Mucosa of rectum (tissue), 2 donors: ENCODE data around the gene METTL13.

Experiments
- H3K27ac ChIP-seq, 2 donors: one replicate each; pipeline ENCODE4 v1.7.0; 2013; ENCODE audit warnings: inconsistent platforms in 2 of 2, low read depth in 2 of 2, low read length in 2 of 2
- H3K27me3 ChIP-seq, 2 donors: one replicate each; pipeline ENCODE4 v1.7.0; 2013; ENCODE audit warnings: low read length in 2 of 2; ENCODE audit not compliant: control insufficient read depth in 2 of 2, insufficient read depth in 2 of 2
- H3K36me3 ChIP-seq, 2 donors: one replicate each; pipeline ENCODE4 v1.7.0; 2013; ENCODE audit warnings: low read length in 2 of 2; ENCODE audit not compliant: control insufficient read depth in 2 of 2, insufficient read depth in 2 of 2
- H3K4me1 ChIP-seq, 2 donors: one replicate each; pipeline ENCODE4 v1.7.0; 2013; ENCODE audit warnings: low read length in 2 of 2, mild to moderate bottlenecking in 1 of 2; ENCODE audit not compliant: control insufficient read depth in 2 of 2, insufficient read depth in 2 of 2
- H3K4me3 ChIP-seq, 2 donors: one replicate each; pipeline ENCODE4 v1.7.0; 2013; ENCODE audit warnings: low read length in 2 of 2
- H3K9ac ChIP-seq, 2 donors: one replicate each; pipeline ENCODE4 v1.7.0; 2013; ENCODE audit warnings: low read length in 2 of 2, low read depth in 1 of 2, mild to moderate bottlenecking in 1 of 2
- H3K9me3 ChIP-seq, 2 donors: one replicate each; pipeline ENCODE4 v1.7.0; 2013; ENCODE audit warnings: low read length in 2 of 2; ENCODE audit not compliant: control insufficient read depth in 2 of 2
- donor health status: healthy.
- donor health status: Normal muscosa, but diverticular disease.

Gene METTL13

DNA sequence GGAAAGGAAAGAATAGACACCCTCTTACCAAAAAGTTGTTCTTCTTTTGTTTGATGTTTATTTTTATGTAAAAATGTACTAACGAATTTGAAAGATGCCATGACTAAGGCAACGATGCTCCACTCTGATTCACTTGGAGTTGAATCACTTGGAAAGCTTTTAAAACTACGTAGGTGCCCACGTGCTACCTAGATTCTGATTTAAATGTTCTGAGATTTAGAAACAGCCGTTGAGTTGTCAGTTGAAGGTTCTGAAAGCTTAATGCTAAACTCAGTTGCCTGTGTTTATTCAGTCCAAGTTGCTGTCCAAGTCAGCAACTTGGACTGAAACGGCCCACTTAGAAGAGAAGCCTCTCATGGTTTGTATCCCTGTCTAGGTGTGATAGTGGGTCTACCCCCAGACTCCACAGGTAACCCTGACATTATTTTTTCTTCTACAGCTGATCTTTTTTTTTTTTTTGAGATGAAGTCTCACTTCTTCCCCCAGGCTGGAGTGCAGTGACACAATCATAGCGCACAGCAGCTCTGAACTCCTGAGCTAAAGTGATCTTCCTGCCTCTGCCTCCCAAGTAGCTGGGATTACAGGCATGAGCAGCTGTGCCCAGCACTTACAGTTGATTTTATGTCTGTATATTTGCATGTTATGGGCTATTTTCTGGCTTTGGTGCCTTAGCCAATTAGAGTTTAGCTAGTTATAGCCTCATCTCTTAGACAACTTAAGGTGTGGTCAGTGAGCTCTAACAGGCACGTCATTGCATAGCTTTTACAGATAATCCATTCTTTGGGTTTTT is 38.2 kb upstream of the METTL13 start:
- H3K4me1 ChIP-seq = peaks cover 9 to 16% of the 10 kb centered on the region in 2 donors
- H3K9me3 ChIP-seq = no peaks in the 10 kb centered on the region
- H3K27ac ChIP-seq = peak overlapping the region; percentile 97
- H3K36me3 ChIP-seq = no peaks in the 10 kb centered on the region
- H3K4me3 ChIP-seq = peak overlapping the region; percentile 94 to 98
- H3K27me3 ChIP-seq = no peaks in the 10 kb centered on the region
- peak overlapping the region; percentile 96 for H3K9ac ChIP-seq

DNA sequence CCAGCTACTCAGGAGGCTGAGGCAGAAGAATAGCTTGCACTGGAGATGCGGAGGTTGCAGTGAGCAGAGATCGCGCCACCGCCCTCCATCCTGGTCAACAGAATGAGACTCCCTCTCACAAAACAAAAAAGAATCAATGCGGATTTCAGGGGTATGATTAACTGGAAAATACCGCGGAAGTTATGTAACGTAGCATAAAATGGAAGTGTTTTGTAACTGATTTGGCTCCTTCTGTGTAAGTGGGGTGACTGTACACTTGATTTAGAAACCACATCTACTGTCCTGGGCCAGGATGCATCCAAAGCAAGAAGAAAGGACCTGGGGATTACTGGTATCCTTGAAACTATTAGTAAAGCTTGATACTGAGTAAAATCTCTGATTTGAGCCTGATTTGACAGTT is 36.5 kb upstream of the METTL13 start:
- Histone ChIP-seq H3K27ac (no peak overlapping the region), H3K36me3 (no peaks in the 10 kb centered on the region), H3K9me3 (no peaks in the 10 kb centered on the region)

DNA sequence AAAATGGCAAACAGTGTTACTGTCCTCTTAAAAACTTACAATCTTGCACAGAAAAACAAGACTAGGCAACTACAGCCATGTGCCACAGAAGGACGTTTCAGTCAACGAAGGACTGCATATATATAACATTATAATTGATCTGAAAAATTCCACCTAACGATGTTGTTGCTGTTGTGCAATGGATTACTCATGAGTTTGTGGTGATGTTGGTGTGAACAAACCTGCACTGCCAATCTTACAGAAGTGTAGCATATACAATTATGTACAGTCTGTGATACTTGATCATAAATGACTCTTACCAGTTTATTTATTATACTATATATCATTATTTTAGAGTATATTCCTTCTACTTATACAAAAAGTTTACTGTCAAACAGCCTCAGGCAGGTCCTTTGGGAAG is 32.8 kb upstream of the METTL13 start:
- Histone ChIP-seq H3K4me1 (peaks cover under 1 to 2% of the 10 kb centered on the region in 2 donors), H3K27ac (no peak overlapping the region), H3K9ac (no peak overlapping the region), H3K27me3 (no peaks in the 10 kb centered on the region), H3K36me3 (no peaks in the 10 kb centered on the region), H3K4me3 (no peak overlapping the region), H3K9me3 (no peaks in the 10 kb centered on the region)

More for the DNA sequence above, 36.5 kb upstream of the METTL13 start:
- Histone ChIP-seq H3K4me1 (peaks cover 9 to 16% of the 10 kb centered on the region in 2 donors), H3K27me3 (no peaks in the 10 kb centered on the region), H3K4me3 (no peak overlapping the region), H3K9ac (no peak overlapping the region)

DNA sequence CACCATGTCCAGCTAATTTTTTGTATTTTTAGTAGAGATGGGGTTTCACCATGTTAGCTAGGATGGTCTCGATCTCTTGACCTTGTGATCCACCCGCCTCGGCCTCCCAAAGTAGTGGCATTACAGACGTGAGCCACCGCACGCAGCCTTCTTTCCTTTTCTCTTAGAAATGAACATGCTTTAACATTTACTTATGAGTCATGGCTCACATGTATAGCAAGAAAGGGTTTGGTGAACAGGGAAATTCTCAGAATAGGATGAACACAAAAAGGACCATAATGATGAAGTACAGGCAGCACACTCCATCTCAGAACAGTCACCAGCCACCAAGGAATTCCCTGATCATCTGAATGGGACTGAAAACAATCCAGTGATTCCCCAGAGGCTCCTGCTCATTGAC is 30.2 kb upstream of the METTL13 start:
- H3K27me3 ChIP-seq = no peaks in the 10 kb centered on the region
- no peak overlapping the region for H3K27ac ChIP-seq
- no peaks in the 10 kb centered on the region for H3K4me1 ChIP-seq
- no peaks in the 10 kb centered on the region for H3K9me3 ChIP-seq
- no peak overlapping the region for H3K9ac ChIP-seq
- no peaks in the 10 kb centered on the region for H3K36me3 ChIP-seq
- no peak overlapping the region for H3K4me3 ChIP-seq

DNA sequence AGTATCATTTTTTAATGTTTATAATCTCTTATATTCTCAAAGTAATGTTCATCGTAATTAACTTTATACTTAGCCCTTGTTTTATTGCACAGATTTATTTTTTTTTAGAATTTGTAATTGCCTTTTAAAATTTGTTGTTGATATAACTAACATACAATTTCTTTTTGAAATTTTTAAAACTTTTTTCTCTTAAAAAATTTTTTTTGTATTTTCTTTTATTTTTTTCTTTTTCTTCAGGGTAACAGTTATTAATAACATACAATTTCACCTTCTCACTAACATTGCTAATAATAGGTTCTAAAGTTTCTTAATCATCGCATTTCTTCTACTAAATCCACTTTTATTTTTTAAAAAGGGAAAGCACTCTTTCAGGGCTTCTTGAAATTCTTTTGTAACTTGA is 28.3 kb upstream of the METTL13 start:
- Histone ChIP-seq H3K36me3 (no peaks in the 10 kb centered on the region), H3K27me3 (no peaks in the 10 kb centered on the region), H3K9ac (no peak overlapping the region), H3K4me1 (no peaks in the 10 kb centered on the region), H3K9me3 (no peaks in the 10 kb centered on the region), H3K27ac (no peak overlapping the region), H3K4me3 (no peak overlapping the region)

DNA sequence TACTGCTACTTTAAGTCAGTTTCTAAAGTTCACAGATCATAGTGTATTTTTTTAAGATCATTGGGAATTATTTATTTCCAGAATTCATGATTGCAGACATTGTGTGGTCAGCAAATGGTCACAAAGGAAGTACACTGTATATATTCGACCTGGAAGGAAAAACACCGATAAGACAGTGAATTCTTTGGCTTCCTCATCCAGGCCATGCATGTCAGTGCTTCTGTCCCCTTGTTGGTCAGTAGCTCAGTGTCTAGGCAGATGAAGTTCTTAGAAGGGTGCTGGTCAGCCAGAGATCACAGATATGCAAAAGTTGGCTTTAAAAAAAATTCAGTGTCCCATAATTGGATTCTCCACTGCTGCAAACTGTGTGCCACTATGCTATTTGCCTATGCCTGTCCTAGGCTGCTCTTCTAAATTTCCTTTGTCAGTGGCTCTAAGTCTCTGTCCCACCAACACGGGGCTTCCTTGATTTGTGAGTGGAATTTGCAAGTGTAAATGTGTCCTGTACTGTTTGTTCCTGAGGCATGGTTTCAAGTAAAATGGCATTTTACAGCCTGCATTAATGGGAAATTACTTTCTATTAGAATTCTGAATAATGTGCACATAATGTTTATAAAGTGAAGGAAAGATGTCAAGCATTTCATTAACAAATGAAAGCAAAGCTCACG is 27.6 kb upstream of the METTL13 start:
- H3K27ac ChIP-seq = no peak overlapping the region
- H3K4me3 ChIP-seq = no peak overlapping the region
- H3K9me3 ChIP-seq = no peaks in the 10 kb centered on the region
- H3K9ac ChIP-seq = no peak overlapping the region
- no peaks in the 10 kb centered on the region for H3K27me3 ChIP-seq
- no peaks in the 10 kb centered on the region for H3K4me1 ChIP-seq
- H3K36me3 ChIP-seq = no peaks in the 10 kb centered on the region

DNA sequence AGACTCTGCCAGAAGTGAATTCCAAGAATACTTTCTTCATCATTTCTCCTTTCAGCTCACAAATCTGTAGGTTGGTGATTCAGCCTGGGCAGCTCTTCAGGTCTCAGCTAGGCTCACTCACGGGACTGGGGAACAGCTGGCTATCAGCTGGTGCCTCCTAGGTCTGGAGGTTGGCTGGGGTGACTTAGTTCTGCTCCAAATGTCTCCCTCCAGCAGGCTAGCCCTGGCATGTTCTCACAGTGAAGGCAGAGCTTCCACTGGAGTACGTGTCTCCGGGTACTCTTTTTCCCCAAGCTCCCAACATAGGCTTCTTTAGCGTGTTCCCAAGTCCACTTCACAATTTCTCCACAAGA is 27.1 kb upstream of the METTL13 start:
- Histone ChIP-seq H3K9me3 (no peaks in the 10 kb centered on the region), H3K9ac (no peak overlapping the region), H3K36me3 (no peaks in the 10 kb centered on the region), H3K4me3 (no peak overlapping the region), H3K27ac (no peak overlapping the region), H3K27me3 (no peaks in the 10 kb centered on the region), H3K4me1 (no peaks in the 10 kb centered on the region)

DNA sequence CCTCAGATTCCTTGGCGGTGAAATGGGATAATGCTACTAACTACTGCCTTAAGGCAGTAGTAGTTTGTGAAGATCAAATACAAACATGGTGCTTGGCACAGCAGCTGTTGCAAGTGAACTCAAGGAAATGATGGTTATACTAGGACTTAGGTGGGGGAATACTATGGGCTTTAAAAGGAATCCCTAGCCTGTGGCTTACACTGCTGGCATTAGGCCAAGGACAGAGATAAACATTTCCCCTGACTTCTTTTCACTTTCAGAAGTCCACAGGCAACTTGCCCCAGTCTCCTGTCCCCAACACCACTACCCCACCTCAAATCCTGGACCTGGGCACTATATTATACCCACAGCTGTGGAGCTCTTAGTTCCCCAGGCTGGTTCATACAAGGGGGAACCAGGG is 26.5 kb upstream of the METTL13 start:
- no peak overlapping the region for H3K9ac ChIP-seq
- no peaks in the 10 kb centered on the region for H3K27me3 ChIP-seq
- no peaks in the 10 kb centered on the region for H3K36me3 ChIP-seq
- no peak overlapping the region for H3K4me3 ChIP-seq
- H3K4me1 ChIP-seq = no peaks in the 10 kb centered on the region
- no peak overlapping the region for H3K27ac ChIP-seq
- no peaks in the 10 kb centered on the region for H3K9me3 ChIP-seq

DNA sequence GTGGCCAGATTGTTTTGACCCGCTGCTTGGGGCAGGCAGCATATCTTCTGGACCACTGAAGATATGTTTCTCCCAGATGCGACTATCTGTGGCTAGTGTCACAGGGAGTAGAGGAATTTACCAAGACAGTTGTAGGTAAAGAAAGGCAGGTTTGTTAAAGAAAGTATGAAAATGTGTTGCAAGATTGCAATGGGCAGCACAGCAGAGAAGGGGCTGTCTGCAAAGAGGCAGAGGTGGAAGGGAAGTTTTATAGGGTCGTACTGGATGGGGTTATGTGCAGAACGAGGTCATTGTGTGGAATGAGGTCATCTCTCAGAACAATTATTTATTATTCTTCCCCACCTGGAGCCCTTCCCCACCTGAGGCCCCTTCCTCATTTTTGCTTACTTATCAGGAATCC is 24.6 kb upstream of the METTL13 start:
- no peaks in the 10 kb centered on the region for H3K27me3 ChIP-seq
- no peaks in the 10 kb centered on the region for H3K9me3 ChIP-seq
- H3K9ac ChIP-seq = no peak overlapping the region
- H3K4me1 ChIP-seq = no peaks in the 10 kb centered on the region
- no peak overlapping the region for H3K4me3 ChIP-seq
- H3K36me3 ChIP-seq = no peaks in the 10 kb centered on the region
- H3K27ac ChIP-seq = no peak overlapping the region

DNA sequence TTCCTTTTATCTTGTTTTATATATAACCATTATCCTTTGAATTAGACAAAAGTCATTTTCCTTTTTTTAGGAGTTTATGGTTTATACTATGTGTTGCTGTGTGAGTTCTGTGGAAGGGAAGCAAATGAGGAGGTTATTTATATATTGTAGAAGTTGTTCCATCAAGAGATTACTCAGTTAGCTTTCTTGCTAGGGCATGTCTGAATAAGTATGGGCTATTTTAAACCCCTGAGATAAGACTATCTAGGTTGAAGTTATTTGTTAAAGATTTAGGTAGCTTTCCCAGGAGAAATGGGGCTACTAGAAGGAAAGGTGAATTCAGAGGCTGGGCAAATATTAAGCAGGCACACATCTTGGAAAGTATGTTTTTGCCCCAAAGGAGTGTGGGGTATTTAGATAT is 23.4 kb upstream of the METTL13 start:
- Histone ChIP-seq H3K27me3 (no peaks in the 10 kb centered on the region), H3K9me3 (no peaks in the 10 kb centered on the region), H3K4me3 (no peak overlapping the region), H3K27ac (no peak overlapping the region), H3K9ac (no peak overlapping the region), H3K36me3 (no peaks in the 10 kb centered on the region), H3K4me1 (no peaks in the 10 kb centered on the region)
